Loucy (cell line): Measurements from ENCODE around the gene PRKN.

Experiments
- CTCF ChIP-seq: fragments of 200-600 bp; sonication (generic); conservative IDR thresholded peaks from 2 replicates; pipeline ENCODE4 v1.5.1; 2014; ENCODE audit warnings: mild to moderate bottlenecking, antibody characterized with exemption, low read length
- EZH2phosphoT487 ChIP-seq: fragments of 200-600 bp; IDR thresholded peaks from 2 replicates; pipeline ENCODE4 v1.6.1; 2018; ENCODE audit warnings: antibody characterized with exemption, mild to moderate bottlenecking, moderate library complexity, borderline replicate concordance

- TF ChIP-seq CTCF (no peak), EZH2phosphoT487 (no peak)
Observed at GRCh38 chr6:162438980-162439379, 288.6 kb downstream of the PRKN start.
